ENCODE results near the gene AP3D1. TPM values are rescaled to one million over a fixed set of nuclear protein-coding genes. Genes with fewer than 3 reads are reported as not detected.

Gene AP3D1
- total RNA-seq, 2 experiments from 2014 or later = 80.0 to 99.8 TPM

GRCh38 chr19:2127758-2128157 lies 23.6 kb downstream of the AP3D1 start:
- peaks cover 80% of the 10 kb centered on the region for H3K36me3 ChIP-seq (ENCODE audit: insufficient read depth, low read length)
- no peaks in the 10 kb centered on the region for H4K20me1 ChIP-seq (ENCODE audit: insufficient read depth, low read length)
- H2AFZ ChIP-seq (ENCODE audit: low read length) = no peak overlapping the region
- H3K4me1 ChIP-seq (ENCODE audit: insufficient read depth, low read length, poor library complexity, severe bottlenecking) = no peaks in the 10 kb centered on the region
- TF ChIP-seq EZH2phosphoT487 (IDR thresholded peaks at IDR 0.05; ENCODE audit: borderline replicate concordance, low read depth, low read length) = no peak
- TF ChIP-seq CTCF (conservative IDR thresholded peaks at IDR 0.05; ENCODE audit: low read length) = no peak
- POLR2A ChIA-PET = no interaction called here
- no peak for DNase-seq (ENCODE audit: low spot score)
- no TSS peak for BruUV-seq (replicated peaks)
- no peak overlapping the region for H3K4me3 ChIP-seq (ENCODE audit: low read depth, low read length, poor library complexity, severe bottlenecking)
- CTCF ChIA-PET (ENCODE audit: unreplicated experiment) = no interaction called here
- H3K4me2 ChIP-seq (ENCODE audit: low read length) = no peak overlapping the region
- intact Hi-C loops (cut with micrococcal nuclease; ENCODE audit: unreplicated experiment) = no loop called here
- H3K9me3 ChIP-seq (ENCODE audit: low read length) = no peaks in the 10 kb centered on the region
- no peaks in the 10 kb centered on the region for H3K9me2 ChIP-seq (ENCODE audit: insufficient read depth, low read length)
- no peak overlapping the region for H3K27ac ChIP-seq (ENCODE audit: low read depth, low read length, poor library complexity, severe bottlenecking)
- no peaks in the 10 kb centered on the region for H3K79me2 ChIP-seq (ENCODE audit: insufficient read depth, low read depth, low read length)

GRCh38 chr19:2126879-2127518 lies 24.4 kb downstream of the AP3D1 start:
- intact Hi-C loops (cut with micrococcal nuclease; ENCODE audit: unreplicated experiment) = no loop called here
- Histone ChIP-seq H3K9me2 (ENCODE audit: insufficient read depth, low read length) (no peaks in the 10 kb centered on the region), H4K20me1 (ENCODE audit: insufficient read depth, low read length) (no peaks in the 10 kb centered on the region), H2AFZ (ENCODE audit: low read length) (no peak overlapping the region), H3K4me2 (ENCODE audit: low read length) (no peak overlapping the region), H3K27ac (ENCODE audit: low read depth, low read length, poor library complexity, severe bottlenecking) (no peak overlapping the region), H3K4me3 (ENCODE audit: low read depth, low read length, poor library complexity, severe bottlenecking) (no peak overlapping the region), H3K4me1 (ENCODE audit: insufficient read depth, low read length, poor library complexity, severe bottlenecking) (no peaks in the 10 kb centered on the region), H3K36me3 (ENCODE audit: insufficient read depth, low read length) (peaks cover 80% of the 10 kb centered on the region), H3K79me2 (ENCODE audit: insufficient read depth, low read depth, low read length) (no peaks in the 10 kb centered on the region), H3K9me3 (ENCODE audit: low read length) (no peaks in the 10 kb centered on the region)
- ChIA-PET POLR2A (no interaction called here), CTCF (ENCODE audit: unreplicated experiment) (no interaction called here)
- no TSS peak for BruUV-seq (replicated peaks)
- no peak for DNase-seq (ENCODE audit: low spot score)
- TF ChIP-seq CTCF (conservative IDR thresholded peaks at IDR 0.05; ENCODE audit: low read length) (no peak), EZH2phosphoT487 (IDR thresholded peaks at IDR 0.05; ENCODE audit: borderline replicate concordance, low read depth, low read length) (no peak)

GRCh38 chr19:2123682-2124387 lies 27.5 kb downstream of the AP3D1 start:
- Histone ChIP-seq H3K9me2 (ENCODE audit: insufficient read depth, low read length) (no peaks in the 10 kb centered on the region), H3K27ac (ENCODE audit: low read depth, low read length, poor library complexity, severe bottlenecking) (no peak overlapping the region), H3K79me2 (ENCODE audit: insufficient read depth, low read depth, low read length) (no peaks in the 10 kb centered on the region), H3K36me3 (ENCODE audit: insufficient read depth, low read length) (peaks cover 85% of the 10 kb centered on the region), H3K9me3 (ENCODE audit: low read length) (no peaks in the 10 kb centered on the region), H4K20me1 (ENCODE audit: insufficient read depth, low read length) (no peaks in the 10 kb centered on the region), H3K4me1 (ENCODE audit: insufficient read depth, low read length, poor library complexity, severe bottlenecking) (no peaks in the 10 kb centered on the region), H3K4me2 (ENCODE audit: low read length) (no peak overlapping the region), H2AFZ (ENCODE audit: low read length) (no peak overlapping the region), H3K4me3 (ENCODE audit: low read depth, low read length, poor library complexity, severe bottlenecking) (no peak overlapping the region)
- no peak for DNase-seq (ENCODE audit: low spot score)
- ChIA-PET POLR2A (no interaction called here), CTCF (ENCODE audit: unreplicated experiment) (no interaction called here)
- TF ChIP-seq EZH2phosphoT487 (IDR thresholded peaks at IDR 0.05; ENCODE audit: borderline replicate concordance, low read depth, low read length) (no peak), CTCF (conservative IDR thresholded peaks at IDR 0.05; ENCODE audit: low read length) (no peak)
- no TSS peak for BruUV-seq (replicated peaks)
- intact Hi-C loops (cut with micrococcal nuclease; ENCODE audit: unreplicated experiment) = no loop called here

All from OCI-LY7 (cell line).